HG02943 (cell line): ENCODE data around the gene NEXN.

Experiments used
- ATAC-seq: cut with Tn5 transposase; IDR thresholded peaks from one replicate; pipeline ENCODE4 v1.9.1; 2021; ENCODE audit warnings: mild to moderate bottlenecking, low read depth, moderate library complexity; ENCODE audit not compliant: unreplicated experiment

NEXN gene

DNA sequence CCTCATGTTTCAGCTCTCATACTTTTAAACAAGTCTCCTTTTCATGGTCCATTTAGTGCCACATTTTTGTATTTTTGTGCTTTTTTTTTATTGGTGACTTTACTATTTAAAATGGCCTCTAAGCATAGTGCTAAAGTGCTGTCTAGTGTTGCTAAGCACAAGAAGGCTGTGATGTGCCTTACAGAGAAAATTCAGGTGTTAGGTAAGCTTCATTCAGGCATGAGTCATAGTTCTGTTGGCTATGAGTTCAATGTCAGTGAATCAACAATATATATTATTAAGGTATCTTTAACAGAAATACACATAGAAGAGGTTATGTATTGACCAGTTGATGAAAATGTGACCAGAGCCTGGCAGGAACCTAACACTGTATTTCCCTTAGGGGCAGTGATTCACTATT is 103.2 kb downstream of the NEXN start:
- ATAC-seq: no peak
